ENCODE results near the gene PODXL.

PODXL gene

GRCh38 chr7:131538071-131538812, 18.2 kb downstream of the PODXL start:
- Histone ChIP-seq H3K27ac (no peak overlapping the region), H3K9ac (ENCODE audit: insufficient read length) (no peak overlapping the region)
- TF ChIP-seq EZH2 (IDR thresholded peaks at IDR 0.05) (no peak), FOXP2 (optimal IDR thresholded peaks at IDR 0.05; ENCODE audit: control extremely low read depth, extremely low read length, insufficient read depth) (no peak), POLR2AphosphoS5 (IDR thresholded peaks at IDR 0.05; ENCODE audit: borderline replicate concordance, low read depth, low read length) (no peak)

GRCh38 chr7:131537571-131537978, 18.9 kb downstream of the PODXL start:
- H3K9me3 ChIP-seq (ENCODE audit: low read depth, low read length), result no peaks in the 10 kb centered on the region
- H3K4me3 ChIP-seq, result no peak overlapping the region
- H3K36me3 ChIP-seq (ENCODE audit: insufficient read depth, low read length), result no peaks in the 10 kb centered on the region
- DNase-seq (ENCODE audit: low read depth, low spot score), result no peak
- no peak overlapping the region for H3K27ac ChIP-seq
- TF ChIP-seq EZH2 (IDR thresholded peaks at IDR 0.05) (no peak), POLR2AphosphoS5 (IDR thresholded peaks at IDR 0.05; ENCODE audit: borderline replicate concordance, low read depth, low read length) (no peak), FOXP2 (optimal IDR thresholded peaks at IDR 0.05; ENCODE audit: control extremely low read depth, extremely low read length, insufficient read depth) (no peak)
- no peak overlapping the region for H3K9ac ChIP-seq (ENCODE audit: insufficient read length)

More at GRCh38 chr7:131538071-131538812, 18.2 kb downstream of the PODXL start:
- Histone ChIP-seq H3K36me3 (ENCODE audit: insufficient read depth, low read length) (no peaks in the 10 kb centered on the region), H3K4me3 (no peak overlapping the region), H3K9me3 (ENCODE audit: low read depth, low read length) (no peaks in the 10 kb centered on the region)
- no peak for DNase-seq (ENCODE audit: low read depth, low spot score)

- Histone ChIP-seq H3K27ac (no peak overlapping the region), H3K9ac (ENCODE audit: insufficient read length) (no peak overlapping the region), H3K36me3 (ENCODE audit: insufficient read depth, low read length) (no peaks in the 10 kb centered on the region), H3K9me3 (ENCODE audit: low read depth, low read length) (no peaks in the 10 kb centered on the region), H3K4me3 (no peak overlapping the region)
- TF ChIP-seq FOXP2 (optimal IDR thresholded peaks at IDR 0.05; ENCODE audit: control extremely low read depth, extremely low read length, insufficient read depth) (no peak), EZH2 (IDR thresholded peaks at IDR 0.05) (no peak), POLR2AphosphoS5 (IDR thresholded peaks at IDR 0.05; ENCODE audit: borderline replicate concordance, low read depth, low read length) (no peak)
- no peak for DNase-seq (ENCODE audit: low read depth, low spot score)
Observed at GRCh38 chr7:131536361-131536849, 20.0 kb downstream of the PODXL start.

- H3K36me3 ChIP-seq (ENCODE audit: insufficient read depth, low read length), result no peaks in the 10 kb centered on the region
- H3K9me3 ChIP-seq (ENCODE audit: low read depth, low read length), result no peaks in the 10 kb centered on the region
- no peak overlapping the region for H3K27ac ChIP-seq
- no peak for TF ChIP-seq EZH2 (IDR thresholded peaks at IDR 0.05)
- TF ChIP-seq FOXP2 (optimal IDR thresholded peaks at IDR 0.05; ENCODE audit: control extremely low read depth, extremely low read length, insufficient read depth), result no peak
- TF ChIP-seq POLR2AphosphoS5 (IDR thresholded peaks at IDR 0.05; ENCODE audit: borderline replicate concordance, low read depth, low read length), result no peak
- no peak for DNase-seq (ENCODE audit: low read depth, low spot score)
- no peak overlapping the region for H3K9ac ChIP-seq (ENCODE audit: insufficient read length)
- no peak overlapping the region for H3K4me3 ChIP-seq
Observed at GRCh38 chr7:131533566-131534561, 22.6 kb downstream of the PODXL start.

GRCh38 chr7:131533151-131533559, 23.3 kb downstream of the PODXL start:
- DNase-seq (ENCODE audit: low read depth, low spot score), result no peak
- Histone ChIP-seq H3K36me3 (ENCODE audit: insufficient read depth, low read length) (no peaks in the 10 kb centered on the region), H3K27ac (no peak overlapping the region), H3K9ac (ENCODE audit: insufficient read length) (no peak overlapping the region), H3K9me3 (ENCODE audit: low read depth, low read length) (no peaks in the 10 kb centered on the region), H3K4me3 (no peak overlapping the region)
- TF ChIP-seq POLR2AphosphoS5 (IDR thresholded peaks at IDR 0.05; ENCODE audit: borderline replicate concordance, low read depth, low read length) (no peak), EZH2 (IDR thresholded peaks at IDR 0.05) (no peak), FOXP2 (optimal IDR thresholded peaks at IDR 0.05; ENCODE audit: control extremely low read depth, extremely low read length, insufficient read depth) (no peak)

- no peak overlapping the region for H3K27ac ChIP-seq
- TF ChIP-seq FOXP2 (optimal IDR thresholded peaks at IDR 0.05; ENCODE audit: control extremely low read depth, extremely low read length, insufficient read depth) (no peak), POLR2AphosphoS5 (IDR thresholded peaks at IDR 0.05; ENCODE audit: borderline replicate concordance, low read depth, low read length) (no peak), EZH2 (IDR thresholded peaks at IDR 0.05) (no peak)
- no peak overlapping the region for H3K4me3 ChIP-seq
- H3K9ac ChIP-seq (ENCODE audit: insufficient read length), result no peak overlapping the region
- H3K36me3 ChIP-seq (ENCODE audit: insufficient read depth, low read length), result no peaks in the 10 kb centered on the region
- DNase-seq (ENCODE audit: low read depth, low spot score), result no peak
- no peaks in the 10 kb centered on the region for H3K9me3 ChIP-seq (ENCODE audit: low read depth, low read length)
Observed at GRCh38 chr7:131532570-131533091, 23.8 kb downstream of the PODXL start.

- H3K27ac ChIP-seq, result no peak overlapping the region
- no peak overlapping the region for H3K4me3 ChIP-seq
- H3K9ac ChIP-seq (ENCODE audit: insufficient read length), result no peak overlapping the region
- no peaks in the 10 kb centered on the region for H3K36me3 ChIP-seq (ENCODE audit: insufficient read depth, low read length)
- H3K9me3 ChIP-seq (ENCODE audit: low read depth, low read length), result no peaks in the 10 kb centered on the region
- TF ChIP-seq EZH2 (IDR thresholded peaks at IDR 0.05) (no peak), POLR2AphosphoS5 (IDR thresholded peaks at IDR 0.05; ENCODE audit: borderline replicate concordance, low read depth, low read length) (no peak), FOXP2 (optimal IDR thresholded peaks at IDR 0.05; ENCODE audit: control extremely low read depth, extremely low read length, insufficient read depth) (no peak)
- no peak for DNase-seq (ENCODE audit: low read depth, low spot score)
Observed at GRCh38 chr7:131530137-131530536, 26.3 kb downstream of the PODXL start.

- Histone ChIP-seq H3K36me3 (ENCODE audit: insufficient read depth, low read length) (no peaks in the 10 kb centered on the region), H3K9ac (ENCODE audit: insufficient read length) (no peak overlapping the region), H3K4me3 (no peak overlapping the region), H3K27ac (no peak overlapping the region), H3K9me3 (ENCODE audit: low read depth, low read length) (no peaks in the 10 kb centered on the region)
- no peak for TF ChIP-seq FOXP2 (optimal IDR thresholded peaks at IDR 0.05; ENCODE audit: control extremely low read depth, extremely low read length, insufficient read depth)
- TF ChIP-seq POLR2AphosphoS5 (IDR thresholded peaks at IDR 0.05; ENCODE audit: borderline replicate concordance, low read depth, low read length), result no peak
- no peak for TF ChIP-seq EZH2 (IDR thresholded peaks at IDR 0.05)
- DNase-seq (ENCODE audit: low read depth, low spot score), result no peak
Observed at GRCh38 chr7:131529617-131530016, 26.8 kb downstream of the PODXL start.
